NCI-H1092 (cell line): ENCODE measurements around the gene MPPED1.

ENCODE experiments used
- DNase-seq: peaks from one replicate; lab custom pipeline; 2025; lab: John Stamatoyannopoulos, UW

The MPPED1 gene

GRCh38 chr22:43498856-43499253 is 87.0 kb downstream of the MPPED1 start:
- DNase-seq = no peak

- DNase-seq = no peak
Observed at GRCh38 chr22:43500792-43501785, 89.3 kb downstream of the MPPED1 start.

- no peak for DNase-seq
Observed at GRCh38 chr22:43501878-43502277, 90.1 kb downstream of the MPPED1 start.

GRCh38 chr22:43502306-43502874 is 90.6 kb downstream of the MPPED1 start:
- no peak for DNase-seq

- DNase-seq = no peak
Observed at GRCh38 chr22:43504068-43504467, 92.3 kb downstream of the MPPED1 start.

- no peak for DNase-seq
Observed at GRCh38 chr22:43504666-43505261, 93.0 kb downstream of the MPPED1 start.

- DNase-seq = no peak
Observed at GRCh38 chr22:43505423-43505822, 93.6 kb downstream of the MPPED1 start.

- DNase-seq = no peak
Observed at GRCh38 chr22:43505896-43506295, 94.1 kb downstream of the MPPED1 start.

- DNase-seq = no peak
Observed at GRCh38 chr22:43506487-43506886, 94.7 kb downstream of the MPPED1 start.

- no peak for DNase-seq
Observed at GRCh38 chr22:43507235-43507634, 95.4 kb downstream of the MPPED1 start.

- DNase-seq = no peak
Observed at GRCh38 chr22:43508489-43508888, 96.7 kb downstream of the MPPED1 start.

GRCh38 chr22:43509337-43509736 is 97.5 kb downstream of the MPPED1 start:
- no peak for DNase-seq

- no peak for DNase-seq
Observed at GRCh38 chr22:43510281-43511070, 98.7 kb downstream of the MPPED1 start.

- DNase-seq = no peak
Observed at GRCh38 chr22:43511276-43511910, 99.6 kb downstream of the MPPED1 start.

- DNase-seq = no peak
Observed at GRCh38 chr22:43512279-43512678, 100.5 kb downstream of the MPPED1 start.

GRCh38 chr22:43514476-43515157 is 102.8 kb downstream of the MPPED1 start:
- DNase-seq = no peak

GRCh38 chr22:43515411-43515810 is 103.6 kb downstream of the MPPED1 start:
- no peak for DNase-seq

GRCh38 chr22:43515902-43516301 is 104.1 kb downstream of the MPPED1 start:
- no peak for DNase-seq

- no peak for DNase-seq
Observed at GRCh38 chr22:43516386-43516785, 104.6 kb downstream of the MPPED1 start.

GRCh38 chr22:43516996-43517635 is 105.3 kb downstream of the MPPED1 start:
- DNase-seq = no peak

GRCh38 chr22:43520632-43521039 is 108.8 kb downstream of the MPPED1 start:
- no peak for DNase-seq
